ENCODE measurements around the gene GHRL. TPM values are rescaled to one million over a fixed set of nuclear protein-coding genes. Genes with fewer than 3 reads are reported as not detected.
A peak's percentile ranks its signal among the peaks of the same experiment; 100 is the strongest.
"Not testable (repeated sequence)": the region's sequence is repeated elsewhere in the genome, so short reads cannot be mapped to it uniquely, and the experiment has no call there.

The GHRL gene
- total RNA-seq, 1 experiment from 2014 or later, result not detected

GRCh38 chr3:10274601-10275000 lies 18.1 kb downstream of the GHRL start:
- DNase-seq (ENCODE audit: low read depth), result no peak

GRCh38 chr3:10273702-10274305 lies 18.9 kb downstream of the GHRL start:
- DNase-seq (ENCODE audit: low read depth), result no peak

- DNase-seq (ENCODE audit: low read depth), result no peak
Observed at GRCh38 chr3:10272977-10273376, 19.8 kb downstream of the GHRL start.

- not testable (repeated sequence) for DNase-seq (ENCODE audit: low read depth)
Observed at GRCh38 chr3:10272476-10272875, 20.3 kb downstream of the GHRL start.

GRCh38 chr3:10269443-10269842 lies 23.3 kb downstream of the GHRL start:
- DNase-seq (ENCODE audit: low read depth), result no peak

- DNase-seq (ENCODE audit: low read depth), result no peak
Observed at GRCh38 chr3:10268930-10269329, 23.8 kb downstream of the GHRL start.

GRCh38 chr3:10268116-10268515 lies 24.6 kb downstream of the GHRL start:
- DNase-seq (ENCODE audit: low read depth), result no peak

- DNase-seq (ENCODE audit: low read depth), result not testable (repeated sequence)
Observed at GRCh38 chr3:10266936-10267335, 25.8 kb downstream of the GHRL start.

- DNase-seq (ENCODE audit: low read depth), result no peak
Observed at GRCh38 chr3:10265833-10266232, 26.9 kb downstream of the GHRL start.

- DNase-seq (ENCODE audit: low read depth), result peak; percentile 29
Observed at GRCh38 chr3:10263646-10264363, 28.9 kb downstream of the GHRL start.

GRCh38 chr3:10262027-10262426 lies 30.7 kb downstream of the GHRL start:
- DNase-seq (ENCODE audit: low read depth), result no peak

GRCh38 chr3:10260211-10260701 lies 32.5 kb downstream of the GHRL start:
- no peak for DNase-seq (ENCODE audit: low read depth)

- DNase-seq (ENCODE audit: low read depth), result no peak
Observed at GRCh38 chr3:10259798-10260197, 32.9 kb downstream of the GHRL start.

GRCh38 chr3:10259036-10259435 lies 33.7 kb downstream of the GHRL start:
- DNase-seq (ENCODE audit: low read depth), result no peak

GRCh38 chr3:10255835-10256234 lies 36.9 kb downstream of the GHRL start:
- no peak for DNase-seq (ENCODE audit: low read depth)

- no peak for DNase-seq (ENCODE audit: low read depth)
Observed at GRCh38 chr3:10253731-10254130, 39.0 kb downstream of the GHRL start.

- DNase-seq (ENCODE audit: low read depth), result no peak
Observed at GRCh38 chr3:10251006-10251405, 41.7 kb downstream of the GHRL start.

GRCh38 chr3:10249833-10250232 lies 42.9 kb downstream of the GHRL start:
- no peak for DNase-seq (ENCODE audit: low read depth)

GRCh38 chr3:10248984-10249748 lies 43.6 kb downstream of the GHRL start:
- no peak for DNase-seq (ENCODE audit: low read depth)

GRCh38 chr3:10248184-10248983 lies 44.4 kb downstream of the GHRL start, which contains the start of gene TATDN2:
Gene TATDN2, plus strand, starts transcription at chr3:10248459. Its CDS starts 742 bp downstream, at chr3:10249201.
- peak; percentile 93 for DNase-seq (ENCODE audit: low read depth)

GRCh38 chr3:10247679-10248183 lies 45.0 kb downstream of the GHRL start:
- no peak for DNase-seq (ENCODE audit: low read depth)
